OCI-LY7 (cell line): ENCODE data around the gene TNS3.

Experiments
- EZH2phosphoT487 ChIP-seq: fragments of 200-600 bp; sonication (generic); IDR thresholded peaks from 2 replicates; pipeline ENCODE4 v1.6.1; 2018; ENCODE audit warnings: low read depth, borderline replicate concordance, mild to moderate bottlenecking, mixed run types, antibody characterized with exemption, low read length, moderate library complexity, mixed read lengths
- TF ChIP-seq, protein P1 (sequence below): fragments of 200-600 bp; sonication (generic); conservative IDR thresholded peaks from 2 replicates; pipeline ENCODE4 v1.5.1; 2014; ENCODE audit warnings: mild to moderate bottlenecking, antibody characterized with exemption, low read length, moderate library complexity, mixed read lengths

- TF ChIP-seq, protein P1, sequence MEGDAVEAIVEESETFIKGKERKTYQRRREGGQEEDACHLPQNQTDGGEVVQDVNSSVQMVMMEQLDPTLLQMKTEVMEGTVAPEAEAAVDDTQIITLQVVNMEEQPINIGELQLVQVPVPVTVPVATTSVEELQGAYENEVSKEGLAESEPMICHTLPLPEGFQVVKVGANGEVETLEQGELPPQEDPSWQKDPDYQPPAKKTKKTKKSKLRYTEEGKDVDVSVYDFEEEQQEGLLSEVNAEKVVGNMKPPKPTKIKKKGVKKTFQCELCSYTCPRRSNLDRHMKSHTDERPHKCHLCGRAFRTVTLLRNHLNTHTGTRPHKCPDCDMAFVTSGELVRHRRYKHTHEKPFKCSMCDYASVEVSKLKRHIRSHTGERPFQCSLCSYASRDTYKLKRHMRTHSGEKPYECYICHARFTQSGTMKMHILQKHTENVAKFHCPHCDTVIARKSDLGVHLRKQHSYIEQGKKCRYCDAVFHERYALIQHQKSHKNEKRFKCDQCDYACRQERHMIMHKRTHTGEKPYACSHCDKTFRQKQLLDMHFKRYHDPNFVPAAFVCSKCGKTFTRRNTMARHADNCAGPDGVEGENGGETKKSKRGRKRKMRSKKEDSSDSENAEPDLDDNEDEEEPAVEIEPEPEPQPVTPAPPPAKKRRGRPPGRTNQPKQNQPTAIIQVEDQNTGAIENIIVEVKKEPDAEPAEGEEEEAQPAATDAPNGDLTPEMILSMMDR = no peak
- no peak for TF ChIP-seq EZH2phosphoT487
These were observed 28.7 kb upstream of the TNS3 start for GRCh38 chr7:47610506-47611044.
